HG02678 (cell line): Measurements from ENCODE around the gene AGTR2.
"Not testable (repeated sequence)": the region's sequence is repeated elsewhere in the genome, so short reads cannot be mapped to it uniquely, and the experiment has no call there.

ENCODE experiments used
- ATAC-seq: cut with Tn5 transposase; IDR thresholded peaks from one replicate; pipeline ENCODE4 v1.9.1; 2021; ENCODE audit warnings: mild to moderate bottlenecking, moderate library complexity; ENCODE audit not compliant: unreplicated experiment

The AGTR2 gene, protein sequence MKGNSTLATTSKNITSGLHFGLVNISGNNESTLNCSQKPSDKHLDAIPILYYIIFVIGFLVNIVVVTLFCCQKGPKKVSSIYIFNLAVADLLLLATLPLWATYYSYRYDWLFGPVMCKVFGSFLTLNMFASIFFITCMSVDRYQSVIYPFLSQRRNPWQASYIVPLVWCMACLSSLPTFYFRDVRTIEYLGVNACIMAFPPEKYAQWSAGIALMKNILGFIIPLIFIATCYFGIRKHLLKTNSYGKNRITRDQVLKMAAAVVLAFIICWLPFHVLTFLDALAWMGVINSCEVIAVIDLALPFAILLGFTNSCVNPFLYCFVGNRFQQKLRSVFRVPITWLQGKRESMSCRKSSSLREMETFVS

DNA sequence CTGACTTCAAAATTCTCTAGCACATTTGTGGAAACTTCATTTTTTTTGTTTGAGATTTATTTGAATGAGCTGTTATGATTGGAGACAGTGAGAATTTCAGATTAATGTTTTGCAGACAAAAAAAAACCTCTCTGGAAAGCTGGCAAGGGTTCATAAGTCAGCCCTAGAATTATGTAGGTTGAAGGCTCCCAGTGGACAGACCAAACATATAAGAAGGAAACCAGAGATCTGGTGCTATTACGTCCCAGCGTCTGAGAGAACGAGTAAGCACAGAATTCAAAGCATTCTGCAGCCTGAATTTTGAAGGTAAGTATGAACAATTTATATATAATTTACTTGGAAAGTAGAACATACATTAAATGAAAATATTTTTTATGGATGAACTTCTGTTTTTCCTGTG, at the start of gene AGTR2:
AGTR2 (plus strand) TSS at position 234 of the 400 bp plus-strand sequence. CDS start 1,537 bp downstream, outside the sequence.
- no peak for ATAC-seq

DNA sequence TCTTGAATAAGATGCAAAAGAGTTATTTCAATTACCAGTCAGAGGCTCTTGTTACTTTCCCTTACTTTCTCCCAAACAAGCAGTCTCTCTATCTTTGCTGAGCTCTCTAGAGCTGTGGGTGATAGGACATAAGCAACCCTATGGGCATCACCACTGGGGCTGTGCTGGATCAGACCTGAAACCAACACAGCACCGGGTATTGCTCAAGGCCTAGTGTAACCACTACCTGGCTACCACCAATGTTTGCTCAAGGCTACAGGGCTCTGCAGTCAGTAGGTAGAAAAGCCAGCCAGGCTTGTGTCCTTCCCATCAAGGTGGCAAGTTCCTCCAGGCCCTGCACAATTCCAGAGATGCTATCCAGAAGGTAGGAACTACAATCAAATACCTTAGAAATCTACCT, 35.3 kb upstream of the AGTR2 start:
- no peak for ATAC-seq

DNA sequence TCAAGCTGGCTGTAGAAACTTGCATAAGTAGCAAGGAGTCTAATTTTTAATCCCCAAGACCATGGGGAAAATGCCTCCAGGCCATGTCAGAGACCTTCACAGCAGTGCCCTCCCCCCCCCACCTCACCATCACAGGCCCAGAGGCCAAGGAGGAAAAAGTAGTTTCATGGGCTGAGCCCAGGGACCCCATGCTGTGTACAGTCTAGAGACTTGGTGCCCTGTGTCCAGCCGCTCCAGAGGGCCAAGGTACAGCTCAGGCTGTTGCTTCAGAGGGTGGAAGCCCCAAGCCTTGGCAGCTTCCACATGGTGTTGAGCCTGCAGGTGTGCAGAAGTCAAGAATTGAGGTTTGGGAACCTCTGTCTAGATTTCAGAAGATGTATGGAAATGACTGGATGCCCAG, 29.3 kb upstream of the AGTR2 start:
- not testable (repeated sequence) for ATAC-seq

DNA sequence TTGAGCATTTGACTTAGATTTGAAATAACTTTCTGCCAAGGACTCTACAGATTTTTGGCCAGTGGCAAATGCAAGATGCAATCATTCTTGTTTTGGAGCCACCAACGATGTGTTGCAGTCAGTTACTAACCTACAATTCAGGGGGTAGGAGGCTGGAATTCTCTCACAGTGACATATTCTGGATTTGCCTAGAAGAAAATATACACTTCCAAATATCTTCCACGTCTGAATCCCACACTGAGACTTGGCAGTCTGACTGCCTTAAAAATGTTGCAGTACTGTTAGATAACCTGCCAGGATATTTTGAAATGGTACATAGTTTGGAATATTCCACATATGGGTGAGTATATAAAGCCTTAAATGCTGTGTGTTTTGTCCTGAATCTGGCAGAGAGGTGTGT, 27.6 kb upstream of the AGTR2 start:
- no peak for ATAC-seq

DNA sequence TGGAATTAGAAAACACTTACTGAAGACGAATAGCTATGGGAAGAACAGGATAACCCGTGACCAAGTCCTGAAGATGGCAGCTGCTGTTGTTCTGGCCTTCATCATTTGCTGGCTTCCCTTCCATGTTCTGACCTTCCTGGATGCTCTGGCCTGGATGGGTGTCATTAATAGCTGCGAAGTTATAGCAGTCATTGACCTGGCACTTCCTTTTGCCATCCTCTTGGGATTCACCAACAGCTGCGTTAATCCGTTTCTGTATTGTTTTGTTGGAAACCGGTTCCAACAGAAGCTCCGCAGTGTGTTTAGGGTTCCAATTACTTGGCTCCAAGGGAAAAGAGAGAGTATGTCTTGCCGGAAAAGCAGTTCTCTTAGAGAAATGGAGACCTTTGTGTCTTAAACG, 2.4 kb downstream of the AGTR2 start:
- ATAC-seq = no peak

DNA sequence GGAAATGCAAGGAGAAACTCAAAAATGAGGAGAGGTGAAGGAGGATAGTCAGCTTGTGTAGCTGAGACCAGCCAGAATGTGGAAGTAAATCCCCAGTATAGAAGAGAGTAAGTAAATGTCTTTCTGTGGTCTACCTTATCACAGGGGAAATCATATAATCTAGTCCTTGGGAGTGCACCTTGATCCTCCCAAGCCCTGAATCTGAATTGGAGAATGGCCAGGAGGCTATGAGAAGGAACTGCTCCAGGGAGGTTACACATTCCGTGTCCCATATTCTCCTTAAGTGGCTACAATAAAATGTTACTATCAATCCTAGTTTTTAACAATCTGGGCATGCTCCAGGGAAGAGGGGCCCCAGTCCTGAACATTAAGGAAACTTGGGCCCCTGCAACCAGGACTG, 10.8 kb downstream of the AGTR2 start:
- ATAC-seq = no peak

DNA sequence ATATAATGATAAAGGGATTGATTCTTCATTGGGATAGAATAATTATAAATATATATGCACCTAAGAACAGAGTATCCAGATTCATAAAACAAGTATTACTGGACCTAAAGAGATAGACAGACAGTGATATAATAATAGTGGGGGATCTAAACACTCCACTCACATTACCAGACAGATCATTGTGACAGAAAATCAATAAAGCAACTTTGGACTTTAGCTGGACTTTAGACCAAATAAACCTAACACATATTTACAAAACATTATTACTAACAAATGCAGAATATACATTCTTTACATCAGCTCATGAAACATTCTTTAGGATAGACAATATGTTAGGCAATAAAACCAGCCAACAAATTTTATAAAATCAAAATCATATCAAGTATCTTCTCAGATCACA, 14.6 kb downstream of the AGTR2 start:
- no peak for ATAC-seq

DNA sequence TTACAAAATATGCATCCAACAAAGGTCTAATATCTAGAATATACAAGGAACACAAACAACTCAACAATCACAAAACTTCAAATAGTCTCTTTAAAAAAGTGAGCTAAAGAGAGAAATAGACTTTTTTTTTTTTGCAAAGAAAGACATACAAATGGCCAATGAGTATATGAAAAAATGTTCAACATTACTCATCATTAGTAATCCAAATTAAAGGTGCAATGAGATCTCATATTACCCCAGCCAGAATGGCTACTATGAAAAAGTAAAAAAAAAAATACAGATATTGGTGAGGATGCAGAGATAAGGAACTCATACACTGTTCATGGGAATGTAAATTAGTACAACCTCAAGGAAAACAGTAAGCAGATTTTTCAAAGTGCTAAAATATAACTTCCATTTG, 24.1 kb downstream of the AGTR2 start:
- no peak for ATAC-seq

DNA sequence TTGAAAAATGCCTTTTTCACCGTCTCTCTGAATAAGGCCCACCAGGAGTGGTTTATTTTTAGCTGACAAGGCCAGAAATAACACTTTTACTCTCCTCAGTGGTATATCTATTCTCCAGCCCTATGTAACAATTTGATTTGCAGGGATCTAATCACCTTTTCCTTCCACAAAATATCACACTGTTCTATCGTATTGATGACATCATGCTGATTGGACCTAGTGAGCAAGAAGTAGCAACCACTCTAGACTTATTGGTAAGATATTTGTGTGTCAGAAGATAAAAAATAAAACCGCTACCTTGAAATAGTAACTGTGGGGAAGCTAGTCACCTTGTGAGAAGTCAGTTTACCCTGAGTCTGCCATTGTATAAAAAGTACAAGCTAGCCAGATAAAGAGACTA, 27.7 kb downstream of the AGTR2 start:
- no peak for ATAC-seq

DNA sequence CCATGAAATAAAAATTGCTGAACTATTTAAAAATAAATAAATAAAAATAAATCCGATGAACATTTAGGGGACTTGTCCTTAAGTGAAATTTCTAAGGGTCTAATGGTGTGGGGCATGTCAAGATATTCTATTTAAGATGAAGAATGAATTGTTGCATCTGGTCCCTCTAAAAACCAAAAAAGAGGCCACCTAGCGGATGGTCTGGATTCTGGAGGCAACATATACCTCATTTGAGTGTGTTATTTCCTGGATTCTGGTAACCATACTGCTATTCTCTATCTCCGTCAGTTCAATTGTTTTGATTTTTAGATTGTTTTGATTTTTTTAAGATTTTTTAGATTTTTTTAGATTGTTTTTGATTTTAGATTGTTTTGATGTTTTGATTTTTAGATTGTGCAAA, 28.3 kb downstream of the AGTR2 start:
- ATAC-seq = no peak

DNA sequence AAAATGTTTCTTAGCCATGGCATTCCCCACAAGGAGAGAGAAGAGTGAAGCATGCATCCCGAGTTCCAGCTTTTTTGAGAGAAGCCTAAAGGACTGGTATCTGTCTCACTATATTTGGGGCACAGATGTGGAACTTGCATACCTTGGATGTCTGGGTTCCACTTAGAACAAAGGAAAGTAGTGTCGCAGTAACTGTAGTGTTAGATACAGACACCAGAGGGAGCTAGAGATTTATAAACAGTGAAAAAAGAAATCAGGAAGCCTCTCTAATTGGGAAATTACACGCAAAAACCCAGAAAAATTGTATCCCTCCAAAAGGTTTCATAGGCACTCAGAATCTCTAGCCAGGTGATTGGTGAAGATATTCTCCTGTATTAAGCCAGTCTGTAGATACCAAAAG, 34.4 kb downstream of the AGTR2 start:
- no peak for ATAC-seq

DNA sequence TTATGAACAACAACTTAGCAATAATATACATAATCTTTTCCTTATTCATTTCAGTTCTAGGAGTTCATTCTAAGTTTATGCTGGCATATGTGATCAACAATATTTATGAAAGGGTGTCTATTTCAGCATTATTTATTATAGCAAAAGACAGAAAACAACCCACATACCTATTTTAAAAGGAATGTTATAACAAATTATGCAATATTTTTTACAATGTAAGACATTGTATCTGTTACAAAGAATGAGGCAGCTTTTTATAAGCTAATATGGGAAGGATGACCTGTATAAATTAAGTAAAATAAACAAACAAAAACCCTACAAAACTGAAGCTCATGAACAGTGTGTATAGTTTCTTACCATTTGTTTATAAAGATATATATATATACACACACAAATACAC, 42.7 kb downstream of the AGTR2 start:
- no peak for ATAC-seq

DNA sequence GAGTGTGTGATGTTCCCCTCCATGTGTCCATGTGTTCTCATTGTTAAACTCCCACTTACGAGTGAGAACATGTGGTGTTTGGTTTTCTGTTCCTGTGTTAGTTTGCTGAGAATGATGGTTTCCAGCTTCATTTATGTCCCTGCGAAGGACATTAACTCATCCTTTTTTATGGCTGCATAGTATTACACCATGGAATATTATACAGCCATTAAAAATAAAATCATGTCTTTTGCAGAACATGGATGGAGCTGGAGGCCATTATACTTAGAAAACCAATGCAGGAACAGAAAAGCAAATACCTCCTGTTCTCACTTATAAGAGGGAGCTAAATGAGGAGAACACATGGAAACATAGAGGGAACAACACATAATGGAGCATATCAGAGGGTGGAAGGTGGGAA, 46.5 kb downstream of the AGTR2 start:
- ATAC-seq = not testable (repeated sequence)
